ENCODE measurements around the gene HOXD12.

HOXD12 gene

DNA sequence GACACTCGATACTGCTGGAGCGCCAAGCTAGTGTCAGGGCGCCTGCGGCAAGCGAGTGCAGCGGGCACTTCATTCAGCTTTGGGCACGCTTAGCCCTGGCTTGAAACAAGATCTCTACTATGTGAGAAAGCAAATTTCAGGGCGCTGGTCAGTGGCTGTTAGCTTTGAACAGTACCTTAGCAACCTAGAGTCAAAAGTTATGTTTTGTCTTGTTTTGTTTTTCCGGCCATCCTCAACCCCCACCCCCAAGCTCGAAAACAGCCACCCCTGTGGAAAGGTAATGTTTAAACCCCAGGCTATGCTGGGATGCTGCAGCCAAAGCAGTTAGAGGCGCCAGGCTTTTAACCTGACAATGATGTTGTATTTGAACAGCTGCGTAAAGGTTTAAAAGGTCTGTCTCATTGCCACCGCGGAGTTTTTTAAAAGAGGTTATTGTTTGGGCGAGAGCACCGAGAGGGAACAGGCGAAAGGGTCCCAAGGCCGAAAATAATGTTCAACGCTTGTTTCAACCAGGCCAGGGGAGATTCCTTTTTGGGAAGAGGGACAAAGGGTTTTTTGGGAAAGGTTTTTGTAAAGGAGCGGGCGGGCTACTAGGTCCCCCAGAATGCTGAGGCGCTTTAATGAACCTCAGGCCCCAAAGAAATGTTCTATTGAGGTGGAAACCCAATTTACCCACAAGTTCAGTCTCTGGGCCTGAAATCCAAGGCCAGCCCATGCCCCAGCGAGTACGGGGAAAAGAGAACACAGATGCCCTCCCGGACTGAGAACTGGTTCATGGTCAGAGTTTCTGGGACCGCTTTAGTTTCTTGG lies 14.7 kb downstream of the HOXD12 start:
- H2BK120ac ChIP-seq (ENCODE audit: insufficient read depth, low read length, poor library complexity) = no peak overlapping the region
- no peak overlapping the region for H2BK12ac ChIP-seq (ENCODE audit: low read length)
- peaks cover 24% of the 10 kb centered on the region for H3K9me3 ChIP-seq (ENCODE audit: insufficient read depth, low read depth, low read length)
- H2AFZ ChIP-seq (ENCODE audit: insufficient read depth, low read length, poor library complexity) = no peak overlapping the region
- H3K4me2 ChIP-seq (ENCODE audit: low read length) = no peak overlapping the region
- no peak overlapping the region for H2BK5ac ChIP-seq (ENCODE audit: low read depth, low read length, poor library complexity)
- no peak overlapping the region for H3K4me3 ChIP-seq (ENCODE audit: low read depth, low read length)
- H2AK5ac ChIP-seq (ENCODE audit: low read length) = no peak overlapping the region
- H4K91ac ChIP-seq (ENCODE audit: low read depth, low read length) = no peak overlapping the region
- H3K9ac ChIP-seq (ENCODE audit: low read length) = no peak overlapping the region
- H3K36me3 ChIP-seq (ENCODE audit: control insufficient read depth in 1 of 2, insufficient read depth in 2 of 2, low read length in 2 of 2) = no peaks in the 10 kb centered on the region
- no CpG with 5 or more reads among the region's 26 CpGs for WGBS (ENCODE audit: extremely low coverage, insufficient coverage, insufficient read length)
- no peaks in the 10 kb centered on the region for H3K4me1 ChIP-seq (ENCODE audit: control insufficient read depth in 1 of 2, insufficient read depth in 2 of 2, low read length in 2 of 2)
- H3K79me2 ChIP-seq (ENCODE audit: control insufficient read depth, insufficient read depth, low read length, poor library complexity) = no peaks in the 10 kb centered on the region
- H3K14ac ChIP-seq (ENCODE audit: low read length) = no peak overlapping the region
- H4K12ac ChIP-seq (ENCODE audit: low read depth, low read length) = no peak overlapping the region
- H3K79me1 ChIP-seq (ENCODE audit: low read length) = no peaks in the 10 kb centered on the region
- no peak overlapping the region for H3K23ac ChIP-seq (ENCODE audit: low read length)
- H3K4ac ChIP-seq (ENCODE audit: low read depth, low read length) = no peak overlapping the region
- no peak overlapping the region for H4K8ac ChIP-seq (ENCODE audit: low read depth, low read length)
- H3K18ac ChIP-seq (ENCODE audit: low read length) = no peak overlapping the region
- no peak overlapping the region for H3K27ac ChIP-seq (ENCODE audit: low read depth, low read length)
- no peak for DNase-seq
- peaks cover 76% of the 10 kb centered on the region for H3K27me3 ChIP-seq (ENCODE audit: insufficient read depth, low read length)

GRCh38 chr2:176114930-176115625 lies 15.5 kb downstream of the HOXD12 start:
- Histone ChIP-seq H3K4me3 (ENCODE audit: low read depth, low read length) (no peak overlapping the region), H3K36me3 (ENCODE audit: control insufficient read depth in 1 of 2, insufficient read depth in 2 of 2, low read length in 2 of 2) (no peaks in the 10 kb centered on the region), H3K79me2 (ENCODE audit: control insufficient read depth, insufficient read depth, low read length, poor library complexity) (no peaks in the 10 kb centered on the region), H2AFZ (ENCODE audit: insufficient read depth, low read length, poor library complexity) (no peak overlapping the region), H3K18ac (ENCODE audit: low read length) (no peak overlapping the region), H2BK12ac (ENCODE audit: low read length) (no peak overlapping the region), H3K23ac (ENCODE audit: low read length) (no peak overlapping the region), H3K27me3 (ENCODE audit: insufficient read depth, low read length) (peaks cover 74% of the 10 kb centered on the region), H2AK5ac (ENCODE audit: low read length) (no peak overlapping the region), H3K27ac (ENCODE audit: low read depth, low read length) (no peak overlapping the region), H4K8ac (ENCODE audit: low read depth, low read length) (no peak overlapping the region), H3K9me3 (ENCODE audit: insufficient read depth, low read depth, low read length) (peaks cover 24% of the 10 kb centered on the region), H2BK5ac (ENCODE audit: low read depth, low read length, poor library complexity) (no peak overlapping the region), H3K14ac (ENCODE audit: low read length) (no peak overlapping the region), H3K79me1 (ENCODE audit: low read length) (no peaks in the 10 kb centered on the region), H2BK120ac (ENCODE audit: insufficient read depth, low read length, poor library complexity) (no peak overlapping the region), H4K12ac (ENCODE audit: low read depth, low read length) (no peak overlapping the region), H4K91ac (ENCODE audit: low read depth, low read length) (no peak overlapping the region), H3K4me2 (ENCODE audit: low read length) (no peak overlapping the region), H3K9ac (ENCODE audit: low read length) (no peak overlapping the region), H3K4me1 (ENCODE audit: control insufficient read depth in 1 of 2, insufficient read depth in 2 of 2, low read length in 2 of 2) (no peaks in the 10 kb centered on the region), H3K4ac (ENCODE audit: low read depth, low read length) (no peak overlapping the region)
- no peak for DNase-seq
- no CpG with 5 or more reads among the region's 16 CpGs for WGBS (ENCODE audit: extremely low coverage, insufficient coverage, insufficient read length)

GRCh38 chr2:176115883-176116813 lies 16.6 kb downstream of the HOXD12 start, which contains the start of gene HOXD10:
Gene HOXD10, plus strand, starts transcription at chr2:176116778. Its CDS starts 56 bp downstream, at chr2:176116834.
- Histone ChIP-seq H3K9ac (ENCODE audit: low read length) (no peak within 1 kb of the TSS), H3K4me3 (ENCODE audit: low read depth, low read length) (no peak within 1 kb of the TSS), H2BK5ac (ENCODE audit: low read depth, low read length, poor library complexity) (no peak within 1 kb of the TSS), H3K27me3 (ENCODE audit: insufficient read depth, low read length) (peaks cover 84% of the 10 kb centered on the region), H3K4ac (ENCODE audit: low read depth, low read length) (no peak within 1 kb of the TSS), H3K79me1 (ENCODE audit: low read length) (no peaks in the 10 kb centered on the region), H3K14ac (ENCODE audit: low read length) (no peak within 1 kb of the TSS), H2BK120ac (ENCODE audit: insufficient read depth, low read length, poor library complexity) (no peak within 1 kb of the TSS), H3K36me3 (ENCODE audit: control insufficient read depth in 1 of 2, insufficient read depth in 2 of 2, low read length in 2 of 2) (no peaks in the 10 kb centered on the region), H3K4me1 (ENCODE audit: control insufficient read depth in 1 of 2, insufficient read depth in 2 of 2, low read length in 2 of 2) (no peaks in the 10 kb centered on the region), H2AK5ac (ENCODE audit: low read length) (no peak within 1 kb of the TSS), H4K12ac (ENCODE audit: low read depth, low read length) (no peak within 1 kb of the TSS), H3K23ac (ENCODE audit: low read length) (no peak within 1 kb of the TSS), H4K91ac (ENCODE audit: low read depth, low read length) (no peak within 1 kb of the TSS), H3K9me3 (ENCODE audit: insufficient read depth, low read depth, low read length) (peaks cover 24% of the 10 kb centered on the region), H4K8ac (ENCODE audit: low read depth, low read length) (no peak within 1 kb of the TSS), H3K18ac (ENCODE audit: low read length) (no peak within 1 kb of the TSS), H3K4me2 (ENCODE audit: low read length) (peak within 1 kb of the TSS; percentile 42), H3K27ac (ENCODE audit: low read depth, low read length) (no peak within 1 kb of the TSS), H3K79me2 (ENCODE audit: control insufficient read depth, insufficient read depth, low read length, poor library complexity) (no peaks in the 10 kb centered on the region), H2BK12ac (ENCODE audit: low read length) (no peak within 1 kb of the TSS), H2AFZ (ENCODE audit: insufficient read depth, low read length, poor library complexity) (no peak within 1 kb of the TSS)
- WGBS (ENCODE audit: extremely low coverage, insufficient coverage, insufficient read length) = no CpG with 5 or more reads among the region's 66 CpGs
- peak in 1 of 2 donors; percentile 30 for DNase-seq

- Histone ChIP-seq H2AK5ac (ENCODE audit: low read length) (no peak overlapping the region), H3K4me2 (ENCODE audit: low read length) (no peak overlapping the region), H3K36me3 (ENCODE audit: control insufficient read depth in 1 of 2, insufficient read depth in 2 of 2, low read length in 2 of 2) (no peaks in the 10 kb centered on the region), H2BK12ac (ENCODE audit: low read length) (no peak overlapping the region), H3K18ac (ENCODE audit: low read length) (no peak overlapping the region), H3K4me1 (ENCODE audit: control insufficient read depth in 1 of 2, insufficient read depth in 2 of 2, low read length in 2 of 2) (peaks cover 0 to 2% of the 10 kb centered on the region in 2 experiments), H3K27me3 (ENCODE audit: insufficient read depth, low read length) (peaks cover 89% of the 10 kb centered on the region), H3K14ac (ENCODE audit: low read length) (no peak overlapping the region), H4K91ac (ENCODE audit: low read depth, low read length) (no peak overlapping the region), H3K79me1 (ENCODE audit: low read length) (no peaks in the 10 kb centered on the region), H3K4me3 (ENCODE audit: low read depth, low read length) (no peak overlapping the region), H3K27ac (ENCODE audit: low read depth, low read length) (no peak overlapping the region), H3K23ac (ENCODE audit: low read length) (no peak overlapping the region), H3K79me2 (ENCODE audit: control insufficient read depth, insufficient read depth, low read length, poor library complexity) (no peaks in the 10 kb centered on the region), H2AFZ (ENCODE audit: insufficient read depth, low read length, poor library complexity) (no peak overlapping the region), H3K9ac (ENCODE audit: low read length) (no peak overlapping the region), H2BK5ac (ENCODE audit: low read depth, low read length, poor library complexity) (no peak overlapping the region), H3K4ac (ENCODE audit: low read depth, low read length) (no peak overlapping the region), H4K12ac (ENCODE audit: low read depth, low read length) (no peak overlapping the region), H4K8ac (ENCODE audit: low read depth, low read length) (no peak overlapping the region), H2BK120ac (ENCODE audit: insufficient read depth, low read length, poor library complexity) (no peak overlapping the region), H3K9me3 (ENCODE audit: insufficient read depth, low read depth, low read length) (peaks cover 23% of the 10 kb centered on the region)
- no CpG with 5 or more reads among the region's 40 CpGs for WGBS (ENCODE audit: extremely low coverage, insufficient coverage, insufficient read length)
- DNase-seq = no peak
Observed at GRCh38 chr2:176117162-176117822, 17.7 kb downstream of the HOXD12 start.
